HG03439 (cell line): Measurements from ENCODE around the gene KRTAP17-1.

Source experiments
- ATAC-seq: cut with Tn5 transposase; IDR thresholded peaks from one replicate; pipeline ENCODE4 v1.9.1; 2021; ENCODE audit warnings: mild to moderate bottlenecking, moderate library complexity; ENCODE audit not compliant: unreplicated experiment

The KRTAP17-1 gene

DNA sequence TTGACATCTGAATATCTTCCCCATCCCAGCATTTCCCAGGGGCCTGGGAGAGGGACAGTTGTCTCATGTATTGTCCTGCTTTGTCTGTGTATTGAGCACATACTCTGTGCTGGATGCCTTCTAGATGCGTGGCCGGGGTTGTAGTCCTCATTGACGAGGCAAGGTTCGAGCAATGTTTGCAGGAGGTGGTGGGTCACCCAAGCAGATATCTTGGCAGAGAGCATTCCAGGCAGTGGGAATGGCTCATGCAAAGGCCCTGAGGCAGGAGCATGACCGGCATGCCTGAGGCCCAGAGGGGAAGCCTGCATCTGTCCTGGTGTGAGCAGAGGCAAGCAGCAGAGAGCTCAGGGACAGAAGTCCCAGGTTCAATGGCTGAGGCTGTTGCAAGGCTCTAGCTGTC lies 17.6 kb upstream of the KRTAP17-1 start:
- no peak for ATAC-seq

DNA sequence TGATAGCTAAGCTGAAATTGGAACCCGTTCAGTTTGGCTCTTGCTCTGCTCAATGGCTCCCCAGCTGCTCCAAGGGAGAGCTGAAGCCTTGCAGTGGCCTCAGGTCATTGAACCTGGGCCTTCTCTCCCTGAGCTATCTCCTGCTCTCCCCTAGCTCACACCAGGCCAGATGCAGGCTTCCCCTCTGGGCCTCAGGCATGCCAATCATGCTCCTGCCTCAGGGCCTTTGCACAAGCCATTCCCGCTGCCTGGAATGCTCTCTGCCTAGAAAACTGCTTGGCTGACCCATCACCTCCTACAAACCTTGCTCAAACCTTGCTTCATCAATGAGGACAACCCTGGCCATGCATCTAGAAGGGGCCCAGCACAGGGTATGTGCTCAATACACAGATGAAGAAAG lies 16.7 kb upstream of the KRTAP17-1 start:
- no peak for ATAC-seq

DNA sequence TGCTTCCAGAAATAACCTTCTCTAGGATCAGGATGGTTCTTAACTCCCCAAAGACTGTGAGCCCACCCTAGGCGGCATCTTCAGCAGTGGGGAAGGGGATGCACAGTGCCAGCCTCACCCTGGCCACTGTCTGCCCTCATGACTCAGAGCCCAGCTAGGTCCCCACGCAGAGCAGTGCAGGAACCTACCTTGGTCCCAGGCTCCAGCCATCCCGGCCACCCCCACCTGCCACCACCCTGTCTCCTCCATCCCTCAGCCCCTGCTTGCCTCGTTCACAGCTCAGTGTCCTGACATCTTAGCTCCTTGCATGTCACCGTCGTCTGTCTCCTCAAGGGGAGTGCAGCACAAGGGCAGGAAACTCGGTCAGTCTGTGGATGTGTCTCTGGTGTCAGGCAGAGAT lies 16.1 kb upstream of the KRTAP17-1 start:
- no peak for ATAC-seq

DNA sequence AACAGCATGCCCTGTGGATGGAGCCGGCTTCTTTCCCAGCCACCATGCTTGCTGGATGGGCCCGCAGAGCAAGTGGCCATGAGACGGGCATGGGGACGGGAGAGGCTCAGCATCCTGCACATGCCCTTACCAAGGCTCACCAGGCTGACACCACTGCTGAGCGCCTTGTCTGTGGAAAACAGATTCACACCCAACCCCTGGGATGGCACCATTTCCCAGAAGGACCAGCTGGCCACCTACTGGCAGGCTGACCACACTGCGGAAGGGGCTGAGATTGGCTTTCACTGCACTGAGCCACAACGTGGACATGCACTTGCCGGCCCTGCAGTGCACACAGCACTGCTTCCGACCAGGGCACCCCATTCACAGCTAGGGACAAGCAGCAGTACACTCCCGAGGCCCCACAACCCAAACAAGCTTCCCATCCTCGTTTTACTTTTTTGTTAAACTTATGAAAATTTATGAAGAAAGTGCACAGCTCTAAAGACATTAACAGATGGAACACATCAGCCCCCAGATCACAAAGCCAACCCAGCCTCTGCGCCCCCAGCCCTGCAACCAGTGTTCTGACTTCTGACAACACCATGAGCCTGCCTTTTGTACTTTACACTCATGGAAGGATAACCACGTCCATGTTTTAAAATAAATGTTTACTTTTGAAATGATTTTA lies 13.9 kb upstream of the KRTAP17-1 start:
- no peak for ATAC-seq

DNA sequence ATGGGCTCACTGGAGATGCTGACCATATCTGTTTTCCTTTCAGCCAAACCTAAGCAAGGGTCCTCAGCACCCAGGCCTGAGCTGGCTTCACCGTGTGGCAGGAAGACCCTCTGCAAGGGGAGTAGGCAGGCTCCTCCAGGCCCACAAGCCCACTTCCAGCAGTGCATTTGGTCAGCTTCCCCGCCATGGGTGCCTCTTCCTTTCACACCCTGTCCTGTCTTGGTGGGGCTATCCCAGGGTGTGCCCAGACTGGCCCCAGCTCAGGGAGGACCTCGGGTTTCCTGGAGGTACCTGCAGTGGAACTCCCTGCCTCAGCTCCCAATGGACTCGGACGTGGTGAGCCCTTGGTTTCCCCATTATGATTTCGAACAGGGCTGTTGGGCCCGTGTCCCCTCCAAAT lies 12.7 kb upstream of the KRTAP17-1 start:
- ATAC-seq, result no peak

DNA sequence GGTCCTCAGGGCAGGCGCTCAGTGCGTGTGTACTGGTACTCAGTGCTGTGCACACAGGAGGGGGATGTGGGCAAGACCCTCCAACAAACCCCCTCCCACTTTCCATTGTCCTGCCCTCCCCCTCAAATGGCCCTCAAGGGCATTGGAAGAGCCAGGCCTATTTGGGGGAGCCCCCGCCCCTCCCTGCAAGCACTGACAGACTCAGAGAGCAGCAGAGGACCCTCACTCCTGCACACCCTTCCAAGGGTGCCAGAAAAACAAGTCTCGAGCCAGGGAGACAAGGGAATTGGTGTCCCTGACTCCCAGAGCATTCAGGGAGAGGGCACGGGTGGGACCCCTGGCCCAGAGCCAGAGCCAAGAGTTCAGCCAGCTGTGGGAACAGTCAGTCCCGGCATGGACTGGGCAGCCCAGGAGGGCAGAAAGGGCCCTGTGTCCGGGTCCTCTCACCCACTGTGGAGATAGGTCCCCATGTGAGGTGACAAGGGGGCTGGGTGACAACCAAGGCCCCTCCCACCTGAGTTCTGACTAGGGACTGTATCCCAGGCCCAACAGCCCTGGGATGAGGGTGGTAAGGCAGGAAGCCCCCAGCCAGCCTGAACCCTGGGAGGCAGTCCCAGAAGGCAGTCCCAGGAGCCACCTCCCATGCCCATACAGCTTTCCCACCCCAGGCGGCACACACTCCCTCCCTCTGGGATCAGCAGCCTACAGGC lies 12.1 kb upstream of the KRTAP17-1 start:
- no peak for ATAC-seq

DNA sequence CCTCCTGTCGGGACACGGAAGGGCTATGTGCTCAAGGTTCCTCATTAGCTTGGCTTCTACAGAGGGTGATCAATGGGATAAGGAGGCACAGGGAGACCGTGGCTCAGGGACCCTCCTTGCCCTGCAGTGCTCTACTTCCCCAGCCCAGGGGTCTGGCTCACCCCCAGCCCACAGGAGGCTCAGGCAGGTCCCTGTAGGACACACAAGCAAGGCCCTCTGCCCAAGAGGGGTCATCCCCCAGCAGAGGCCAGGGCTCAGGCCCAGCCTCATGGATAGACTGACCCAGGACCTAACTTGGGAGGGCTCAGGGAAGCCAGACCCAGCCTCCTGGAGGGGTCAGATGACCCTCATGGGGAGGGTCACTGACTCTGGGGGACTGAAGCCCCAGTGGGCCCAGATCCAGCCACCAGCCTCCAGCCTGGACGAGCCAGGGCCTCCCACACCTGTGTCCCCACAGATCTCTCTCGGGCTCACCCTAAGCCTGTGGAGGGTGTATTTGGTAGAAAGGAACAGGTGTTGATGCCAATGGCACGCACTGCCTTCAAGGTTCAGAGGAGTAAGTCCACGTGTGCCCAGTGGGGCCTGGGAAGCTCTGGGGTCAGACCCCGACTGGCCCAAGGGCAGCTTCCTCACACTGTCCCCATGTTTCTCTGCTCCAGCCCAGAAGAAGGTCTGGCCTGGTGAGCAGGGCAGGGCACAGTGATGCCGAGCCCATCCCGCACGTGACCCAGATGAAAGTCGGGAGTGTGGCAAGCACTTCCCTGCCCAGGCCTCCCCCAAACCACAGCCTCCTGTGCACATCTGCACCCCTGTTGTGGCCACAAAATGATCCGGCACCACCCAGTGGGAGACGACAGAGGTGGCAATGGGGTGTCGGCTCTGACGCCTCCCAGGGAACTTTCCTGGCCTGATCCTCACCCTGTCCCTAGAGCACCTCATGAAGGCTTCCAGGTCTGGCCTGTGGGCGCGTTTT lies 10.9 kb upstream of the KRTAP17-1 start:
- no peak for ATAC-seq

DNA sequence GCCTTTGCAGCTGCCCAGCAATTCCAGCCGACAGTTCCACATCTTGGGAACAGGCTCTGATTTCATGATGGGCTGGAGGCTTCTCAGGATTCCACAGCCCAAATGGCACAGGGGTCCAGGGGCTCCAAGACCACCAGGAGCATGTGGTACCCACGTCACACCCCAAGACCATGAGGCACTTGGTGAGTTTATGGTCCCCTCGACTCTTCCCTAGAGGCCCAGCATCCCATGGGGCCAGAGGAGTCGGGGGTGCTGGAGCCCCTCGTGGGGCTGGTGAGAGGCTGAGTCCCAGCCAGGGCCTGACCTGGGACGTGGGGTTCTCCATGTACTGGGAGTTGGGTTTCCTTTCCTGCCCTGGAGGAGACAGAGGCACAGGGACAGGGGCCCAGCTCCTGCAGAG lies 10.1 kb upstream of the KRTAP17-1 start:
- ATAC-seq, result no peak

DNA sequence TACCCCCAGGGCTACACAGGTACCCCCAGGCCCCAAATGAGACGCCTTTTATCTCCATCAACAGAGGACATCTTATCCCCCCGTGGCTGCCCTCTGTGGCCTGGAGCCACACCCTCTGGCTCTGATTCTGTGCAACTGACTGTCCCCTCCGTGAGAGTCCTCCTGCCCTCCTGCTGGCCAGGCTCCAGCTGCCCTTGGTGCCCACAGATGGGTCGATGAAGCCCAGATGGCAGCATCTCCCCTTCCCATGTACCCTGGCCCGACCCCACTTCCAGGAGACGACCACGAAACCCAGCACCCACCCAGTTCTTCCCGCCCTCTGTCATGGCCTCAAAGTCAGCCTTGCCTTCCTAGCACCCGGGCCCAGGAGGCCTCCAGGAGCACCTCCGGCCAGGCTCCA lies 9.6 kb upstream of the KRTAP17-1 start:
- no peak for ATAC-seq

DNA sequence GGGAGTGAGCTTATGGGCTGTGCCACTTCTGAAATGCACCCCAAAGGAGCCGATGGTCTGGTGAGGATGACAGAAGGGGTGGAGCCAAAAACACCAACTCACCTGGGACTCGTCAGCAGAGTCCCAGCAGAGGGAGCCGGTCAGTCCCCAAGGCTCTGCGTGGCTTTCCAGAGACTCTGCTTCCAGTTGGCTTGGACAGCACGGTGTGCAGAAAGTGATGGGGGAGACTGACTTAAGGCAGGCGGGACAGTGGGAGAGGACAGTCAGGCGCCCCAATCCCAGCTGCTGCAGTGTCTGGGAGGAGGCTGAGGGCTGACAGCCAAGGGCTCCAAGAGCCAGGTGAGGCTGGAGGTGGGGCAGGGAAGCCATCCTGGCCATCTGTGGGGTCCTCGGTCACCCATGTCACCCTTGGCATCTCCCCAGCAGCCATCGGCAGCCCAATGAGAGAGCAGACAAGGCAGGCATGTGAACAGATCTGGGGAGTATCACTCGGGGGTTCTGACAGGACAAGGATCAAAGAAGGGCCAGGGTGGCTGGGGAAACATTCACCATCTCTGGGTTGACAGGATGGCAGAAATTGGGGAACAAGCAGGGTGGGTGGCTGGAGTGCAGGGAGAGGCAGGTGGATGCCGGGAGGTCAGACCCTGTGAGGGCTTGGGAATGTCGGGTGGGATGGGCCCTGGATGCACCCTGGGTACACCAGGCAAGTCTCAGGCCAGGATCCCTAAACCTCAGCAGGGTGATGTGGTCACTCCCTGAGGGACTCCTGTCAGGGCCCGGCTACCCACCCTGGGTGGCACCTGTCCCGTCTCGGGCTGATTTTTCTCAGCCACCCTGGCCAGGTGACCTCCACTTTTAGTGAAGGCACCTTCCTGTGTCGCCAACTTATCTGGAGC lies 8.9 kb upstream of the KRTAP17-1 start:
- ATAC-seq, result no peak

DNA sequence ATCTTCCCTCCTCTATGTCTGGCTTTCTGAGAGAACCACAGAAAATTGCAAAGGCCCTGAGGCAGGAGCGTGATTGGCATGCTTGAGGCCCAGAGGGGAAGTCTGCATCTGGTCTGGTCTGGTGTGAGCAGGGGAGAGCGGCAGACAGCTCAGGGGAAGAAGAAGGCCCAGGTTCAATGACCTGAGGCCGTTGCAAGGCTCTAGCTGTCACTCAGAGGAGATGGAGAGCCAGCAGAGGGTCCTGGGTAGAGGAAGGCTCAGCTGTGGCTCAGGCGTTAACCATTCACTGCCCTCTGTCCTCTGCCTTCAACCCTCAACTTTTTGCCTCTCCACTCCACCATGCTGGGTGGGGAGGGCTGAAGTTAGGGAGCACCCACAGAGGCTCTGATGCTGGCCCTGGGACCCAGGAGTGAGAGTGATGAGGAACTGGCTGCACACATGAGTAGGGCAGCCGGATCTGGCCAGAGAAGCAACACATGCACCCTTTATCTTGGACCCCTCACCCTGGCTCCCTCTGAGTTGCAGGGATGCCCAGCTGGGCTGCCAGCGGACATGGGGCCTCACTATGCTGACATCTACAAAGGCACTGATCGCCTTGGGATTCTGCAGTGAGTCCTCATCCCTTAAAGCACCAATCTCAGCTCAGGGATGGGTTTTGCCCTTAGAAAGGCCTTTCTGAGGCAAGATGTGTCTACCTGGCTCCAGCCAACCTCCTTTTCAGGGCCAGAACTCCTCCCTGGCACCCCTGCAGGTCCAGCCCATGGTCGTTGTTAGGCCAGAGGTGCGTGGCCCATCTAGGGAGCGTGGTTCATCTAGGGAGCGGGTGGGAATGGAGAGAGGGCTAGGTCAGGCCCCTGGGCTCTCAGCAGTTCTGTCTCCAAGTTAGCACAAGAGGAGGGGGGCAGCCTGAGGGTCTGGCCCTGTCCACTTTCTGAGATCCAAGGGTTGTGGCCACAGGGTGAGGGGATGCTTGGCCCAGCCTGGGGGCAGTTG lies 7.7 kb upstream of the KRTAP17-1 start:
- ATAC-seq, result no peak

DNA sequence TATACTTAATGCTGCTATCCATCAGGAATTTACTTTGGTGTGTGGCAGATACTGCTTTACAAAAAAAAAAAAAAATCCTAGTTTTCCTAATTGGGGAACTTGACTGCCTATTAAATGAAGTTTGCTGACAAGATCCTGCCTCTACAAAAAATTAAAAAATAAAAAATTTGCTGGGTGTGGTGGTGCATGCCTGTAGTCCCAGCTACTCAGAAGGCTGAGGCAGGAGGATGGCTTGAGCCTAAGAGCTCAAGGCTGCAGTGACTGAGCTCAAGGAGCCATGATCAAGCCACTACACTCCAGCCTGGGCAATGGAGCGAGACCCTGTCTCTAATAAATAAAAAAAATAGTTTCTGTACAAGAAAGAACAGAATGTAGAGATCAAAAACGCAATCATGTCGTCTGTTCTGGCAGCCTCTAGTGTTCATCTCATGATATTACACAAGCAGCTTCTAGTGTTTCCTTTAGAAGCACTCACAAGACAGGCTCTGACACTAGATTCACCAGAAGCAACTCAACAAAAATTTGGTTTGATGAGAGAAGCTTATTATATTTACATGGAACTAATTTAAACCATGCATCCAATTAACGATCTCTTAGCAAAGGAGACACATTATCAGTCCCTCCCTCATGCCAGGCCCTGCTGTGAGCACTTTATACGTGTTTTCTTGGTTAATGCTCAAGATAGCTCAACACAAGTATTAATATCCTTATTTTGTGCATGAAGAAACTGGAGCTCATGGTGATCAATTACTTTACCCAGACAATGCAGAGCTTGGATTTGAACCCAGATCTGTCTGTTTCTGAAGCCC lies 6.8 kb upstream of the KRTAP17-1 start:
- ATAC-seq, result no peak

DNA sequence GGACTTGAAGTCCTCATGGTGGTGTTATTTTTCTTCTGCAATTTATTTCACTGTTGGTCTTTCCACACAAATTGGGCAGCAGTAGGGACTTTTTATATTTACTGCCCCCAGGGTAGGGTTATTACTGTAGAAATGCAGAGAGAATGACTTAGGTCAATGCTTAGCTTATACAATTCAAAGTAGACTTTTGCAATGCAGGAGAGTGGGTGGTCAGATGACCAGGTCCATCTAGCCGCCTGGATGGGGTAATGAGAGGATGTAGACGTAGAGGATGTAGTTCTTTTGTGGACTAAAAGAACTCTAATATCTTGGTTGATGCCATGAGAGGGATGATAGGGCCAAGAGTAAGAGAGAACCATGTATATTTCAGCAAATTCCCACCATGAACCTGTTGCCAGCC lies 2.7 kb upstream of the KRTAP17-1 start:
- no peak for ATAC-seq

DNA sequence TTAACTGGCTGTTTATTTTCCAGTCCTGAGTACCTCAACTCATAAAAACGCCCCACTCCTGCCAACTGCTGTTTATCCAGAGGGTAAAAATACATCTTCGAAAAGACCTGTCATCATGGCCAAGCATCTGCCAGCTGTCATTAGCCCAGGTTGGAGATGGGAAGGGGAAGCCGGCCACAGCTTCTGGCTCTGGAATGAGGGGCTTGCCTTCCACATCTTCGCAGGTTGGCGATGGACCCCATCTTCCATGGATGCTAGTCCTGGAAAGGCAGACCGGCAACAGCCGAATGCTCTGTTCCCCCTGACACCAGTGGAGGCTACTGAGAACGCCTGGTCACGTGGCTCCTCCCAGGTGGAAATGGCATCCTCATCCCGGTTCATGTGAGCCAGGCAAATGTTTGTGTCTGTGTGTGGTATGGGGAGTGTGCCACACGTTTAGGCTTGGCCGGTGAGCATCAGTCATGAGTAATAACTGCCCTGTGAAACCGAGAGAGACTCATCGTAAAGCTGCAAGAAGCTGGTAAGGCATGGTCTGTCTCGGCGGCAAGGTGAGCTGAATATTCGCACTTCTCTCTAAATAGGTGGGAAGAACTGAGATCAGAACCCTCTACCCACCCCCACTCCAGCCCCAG lies 420 bp upstream of the KRTAP17-1 start:
- no peak for ATAC-seq

DNA sequence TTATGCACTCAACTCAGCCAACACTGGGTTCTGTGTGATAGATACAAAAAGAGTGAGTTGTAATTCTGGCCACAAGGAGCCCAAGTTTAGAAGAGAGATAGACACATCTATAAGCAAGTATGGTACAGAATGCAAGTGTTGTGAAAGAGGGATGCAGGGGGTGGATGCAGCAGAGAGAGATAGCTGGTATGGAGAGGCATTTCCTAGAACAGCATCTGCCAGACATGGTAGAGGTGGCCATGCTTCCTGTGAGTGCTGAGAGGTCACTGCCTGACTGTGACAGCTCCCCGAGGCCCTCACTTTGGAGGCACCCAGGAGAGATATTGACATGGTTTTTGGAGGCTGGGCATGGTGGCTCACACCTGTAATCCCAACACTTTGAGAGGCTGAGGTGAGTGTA lies 4.4 kb downstream of the KRTAP17-1 start:
- no peak for ATAC-seq

DNA sequence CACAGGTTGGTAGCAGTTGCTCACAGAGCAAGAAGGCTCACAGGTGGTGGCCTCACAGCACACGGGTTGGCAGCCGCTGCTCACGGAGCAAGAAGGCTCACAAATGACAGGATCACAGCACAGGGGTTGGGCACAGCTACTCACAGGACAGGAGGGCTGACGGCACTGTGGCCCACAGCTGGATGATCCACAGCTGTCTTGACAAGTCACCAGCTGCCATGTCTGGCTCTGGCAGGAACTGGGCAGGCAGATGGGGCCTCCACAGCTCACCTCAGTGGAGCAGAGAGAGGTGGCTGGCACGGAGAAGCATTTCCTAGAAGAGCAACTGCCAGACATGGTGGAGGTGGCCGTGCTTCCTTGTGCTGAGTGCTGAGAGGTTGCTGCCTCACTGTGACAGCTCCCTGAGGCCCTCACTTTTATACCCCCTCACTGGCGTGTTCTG lies 6.6 kb downstream of the KRTAP17-1 start, which contains the start of gene KRTAP16-1:
KRTAP16-1 (minus strand) TSS at position 392 of the 442 bp plus-strand sequence; CDS start at position 336, 56 bp downstream.
- ATAC-seq, result no peak

DNA sequence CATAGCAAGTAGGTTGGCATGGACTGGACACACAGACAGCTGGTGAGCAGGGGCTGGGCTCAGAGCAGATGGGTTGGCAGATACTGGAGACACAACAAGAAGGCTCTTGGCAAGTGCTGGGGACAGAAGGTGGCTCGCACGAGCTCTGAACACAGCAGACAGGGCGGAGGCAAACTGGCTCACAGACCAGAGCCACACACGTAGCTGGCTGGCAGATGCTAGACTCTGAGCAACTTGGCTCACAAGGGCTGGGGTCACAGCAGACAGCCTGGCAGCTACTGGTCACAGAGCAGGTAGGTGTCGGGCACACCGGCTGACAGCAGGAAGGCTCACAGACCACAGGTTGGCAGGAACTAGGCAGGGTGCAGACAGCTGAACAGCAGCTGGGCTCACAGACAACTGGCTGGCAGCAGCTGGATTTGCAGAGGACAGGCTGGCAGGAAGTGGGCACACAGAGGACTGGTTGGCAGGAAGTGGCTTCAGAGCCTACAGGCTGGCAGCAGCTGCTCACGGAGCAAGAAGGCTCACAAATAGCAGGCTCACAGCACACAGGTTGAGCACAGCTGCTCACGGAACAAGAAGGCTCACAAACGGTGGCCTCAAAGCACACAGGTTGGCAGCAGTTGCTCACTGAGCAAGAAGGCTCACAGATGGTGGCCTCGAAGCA lies 7.1 kb downstream of the KRTAP17-1 start:
- ATAC-seq, result no peak
